ENCODE results near the gene AGMO.

The AGMO gene

DNA sequence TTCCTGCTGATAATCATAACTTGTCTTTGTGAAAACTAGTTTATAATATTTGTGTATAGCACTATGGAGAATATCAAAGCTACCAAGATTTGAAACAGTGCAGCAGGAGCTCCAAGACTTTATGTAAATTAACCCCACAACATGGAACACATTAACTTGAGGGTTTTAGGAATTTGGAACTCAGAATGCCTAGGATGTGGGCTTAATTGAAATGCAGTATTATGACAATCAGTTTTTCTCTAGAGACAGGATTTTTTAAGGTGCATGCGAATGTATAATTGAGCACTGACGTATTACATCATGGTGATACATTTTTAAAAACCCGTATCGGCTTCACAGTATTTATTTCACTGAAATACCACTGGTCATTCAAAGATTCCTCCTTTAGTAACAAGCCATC, 346.2 kb downstream of the AGMO start:
- no peak for DNase-seq (ENCODE audit: low spot score)

DNA sequence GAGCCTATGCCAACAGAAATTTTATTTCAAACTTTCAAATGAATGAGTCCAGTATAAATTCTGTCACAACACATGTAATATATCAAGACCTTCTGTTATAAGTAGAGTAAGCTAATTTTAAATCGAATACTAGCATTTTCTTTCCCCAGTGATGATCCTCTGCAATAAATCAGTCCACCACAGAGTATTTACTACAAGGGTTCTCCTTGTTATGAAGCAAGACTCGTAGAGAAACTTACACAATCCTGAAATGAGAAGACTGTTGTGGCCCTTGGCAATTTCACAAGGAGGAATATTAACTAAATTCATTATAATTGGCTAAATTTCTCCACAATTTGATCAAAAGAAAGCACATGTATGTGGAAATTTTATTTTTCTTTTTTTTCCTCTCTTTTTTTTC, 346.8 kb downstream of the AGMO start:
- no peak for DNase-seq (ENCODE audit: low spot score)

DNA sequence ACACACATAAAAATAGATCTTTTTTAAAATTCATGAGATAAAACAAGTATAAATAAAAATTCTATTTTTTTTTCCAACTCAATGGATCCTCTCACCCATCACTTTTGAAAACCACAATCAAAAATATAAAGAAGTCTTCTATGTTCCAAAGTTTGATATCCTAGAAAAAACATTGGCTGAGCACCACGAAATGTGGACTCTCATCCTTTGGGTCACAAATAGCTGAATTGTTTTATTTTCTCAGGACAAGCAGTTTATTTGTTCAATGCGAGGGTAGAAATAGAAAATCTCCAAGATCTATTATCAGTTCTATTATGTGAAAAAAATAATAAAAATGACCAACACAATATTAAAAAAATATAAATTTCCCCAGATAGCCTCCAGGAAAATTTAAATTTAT, 348.7 kb downstream of the AGMO start:
- no peak for DNase-seq (ENCODE audit: low spot score)

DNA sequence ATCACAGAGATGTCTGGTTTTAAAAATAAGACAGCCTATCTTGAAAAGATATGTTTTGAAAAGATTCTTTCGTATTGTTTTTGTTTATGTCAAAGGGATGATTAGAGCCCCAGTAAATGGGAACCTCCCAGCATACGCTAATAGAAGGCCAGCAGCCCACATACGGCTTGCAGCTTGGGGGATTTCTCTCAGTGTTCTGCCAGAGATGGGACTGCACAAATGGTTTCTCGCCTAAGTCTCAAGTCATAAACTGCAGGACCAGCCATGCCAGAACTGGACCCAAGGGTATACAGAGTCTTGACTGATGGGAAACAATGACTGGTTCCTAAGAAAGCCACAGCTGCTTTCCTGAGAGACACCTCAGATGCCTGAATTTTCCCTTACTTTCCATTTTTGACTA, 352.4 kb downstream of the AGMO start:
- DNase-seq (ENCODE audit: low spot score): no peak

DNA sequence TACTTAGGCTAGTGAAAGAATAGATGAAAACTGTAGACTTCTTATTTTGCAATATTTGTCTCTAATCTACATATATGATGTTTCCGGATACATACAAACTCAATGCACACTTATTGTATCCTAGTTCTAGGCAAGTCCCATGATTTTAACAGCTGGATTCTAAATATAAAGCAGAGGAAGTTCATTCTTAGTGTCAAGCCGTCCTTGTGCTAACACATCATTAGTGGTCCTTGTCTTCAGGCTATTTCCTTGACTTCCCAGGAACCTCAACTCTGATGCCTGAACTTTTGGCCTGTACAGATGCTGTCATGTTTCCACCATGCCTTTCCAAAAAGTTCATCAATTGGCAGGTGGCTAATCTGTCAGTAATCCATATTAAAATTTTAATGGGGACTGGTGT, 357.4 kb downstream of the AGMO start:
- DNase-seq (ENCODE audit: low spot score): no peak

DNA sequence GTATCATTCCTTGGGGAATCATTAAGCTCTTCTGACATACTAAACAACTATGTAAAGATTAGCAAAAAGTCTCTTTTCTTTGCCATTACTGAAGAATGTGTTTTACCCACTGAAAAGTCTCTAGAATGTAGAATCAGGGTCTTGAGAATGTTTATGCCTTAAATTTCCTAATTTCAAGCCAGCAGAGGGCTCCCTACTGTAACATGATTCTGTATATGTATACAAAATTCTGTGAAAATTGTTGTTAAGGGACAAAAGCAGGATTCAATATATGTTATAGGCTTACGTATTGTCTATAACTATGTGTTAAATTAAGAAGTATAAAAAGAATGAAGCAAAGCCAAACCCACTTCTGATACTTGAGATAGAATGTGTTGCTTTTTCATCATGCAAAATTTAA, 362.3 kb downstream of the AGMO start:
- no peak for DNase-seq (ENCODE audit: low spot score)

DNA sequence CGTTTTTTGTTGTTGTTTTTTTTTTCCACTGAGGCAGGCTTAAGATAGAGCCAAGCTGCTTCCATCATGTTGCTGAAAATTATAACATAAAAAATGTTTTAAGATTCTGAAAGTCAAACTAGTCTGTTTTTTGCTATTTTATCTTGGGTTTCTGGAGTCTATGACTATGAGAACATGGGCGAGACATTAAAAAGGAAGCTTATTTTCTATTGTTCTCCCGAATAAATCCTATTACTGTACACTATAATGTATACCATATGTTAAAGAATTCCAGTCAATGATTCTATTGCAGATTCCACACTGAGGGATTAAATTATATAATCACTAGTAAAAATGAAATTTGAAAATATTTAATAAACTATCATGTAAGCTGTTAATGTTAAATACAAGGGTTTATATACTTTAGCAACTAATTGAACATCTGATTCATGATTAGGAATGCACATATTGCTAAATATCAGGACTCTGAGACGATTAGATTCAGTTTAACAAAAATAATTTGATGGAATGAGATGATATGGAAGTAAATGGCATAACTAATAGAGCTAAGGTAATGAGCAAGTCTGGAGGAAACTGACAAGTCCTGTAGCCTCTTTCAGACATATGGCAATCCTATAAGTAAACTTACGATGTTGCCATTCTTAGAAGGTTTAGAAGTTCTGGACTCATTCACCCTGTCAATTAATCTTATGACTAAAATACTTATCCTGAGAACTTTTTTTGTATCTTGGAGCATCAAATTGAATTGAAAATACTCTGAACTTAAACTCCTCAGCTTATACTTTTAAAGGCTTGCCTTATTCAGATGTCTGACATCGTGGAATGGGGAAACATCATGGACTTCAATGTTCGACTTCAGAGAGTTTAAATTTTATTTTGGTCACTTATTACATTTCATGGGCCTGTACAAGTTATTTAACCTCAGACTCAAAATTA, 364.5 kb downstream of the AGMO start:
- DNase-seq (ENCODE audit: low spot score): no peak

DNA sequence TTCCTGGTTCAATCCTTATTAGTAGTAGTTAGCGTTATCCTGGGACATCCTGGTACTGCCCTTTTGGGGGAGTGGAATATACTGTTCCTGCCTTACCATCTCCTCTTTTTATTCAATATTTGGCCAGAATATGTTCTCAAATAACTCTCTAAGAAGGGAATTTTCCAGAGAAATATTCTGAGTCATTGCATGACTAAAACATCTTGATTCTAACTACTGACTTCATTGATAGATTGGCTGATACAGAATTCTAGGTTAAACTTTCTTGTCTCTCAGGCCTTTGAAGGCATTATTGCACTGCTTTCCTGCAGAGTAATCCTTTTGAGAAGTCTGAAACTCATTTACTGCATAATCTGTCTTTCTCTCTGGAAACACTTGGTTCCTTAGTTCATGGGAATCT, 383.8 kb downstream of the AGMO start:
- DNase-seq (ENCODE audit: low spot score): no peak

DNA sequence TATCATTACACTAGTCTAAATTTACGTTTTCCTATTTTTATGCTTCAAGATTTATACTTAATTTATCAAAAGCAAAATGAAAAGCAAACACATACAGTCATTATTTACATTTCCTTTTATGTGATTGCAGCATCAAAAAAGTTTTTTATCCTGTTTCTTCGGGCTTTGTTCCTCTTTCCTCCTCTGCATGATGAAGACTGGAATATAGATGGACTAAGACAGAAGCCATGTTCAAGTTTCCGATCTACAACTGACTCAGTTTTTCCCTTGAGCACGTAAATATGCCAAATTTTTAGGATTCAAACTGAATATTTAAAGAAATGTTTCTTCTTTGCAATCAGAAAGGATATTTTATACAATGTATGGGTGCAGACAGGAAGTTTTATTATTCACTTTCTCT, 385.7 kb downstream of the AGMO start:
- no peak for DNase-seq (ENCODE audit: low spot score)

DNA sequence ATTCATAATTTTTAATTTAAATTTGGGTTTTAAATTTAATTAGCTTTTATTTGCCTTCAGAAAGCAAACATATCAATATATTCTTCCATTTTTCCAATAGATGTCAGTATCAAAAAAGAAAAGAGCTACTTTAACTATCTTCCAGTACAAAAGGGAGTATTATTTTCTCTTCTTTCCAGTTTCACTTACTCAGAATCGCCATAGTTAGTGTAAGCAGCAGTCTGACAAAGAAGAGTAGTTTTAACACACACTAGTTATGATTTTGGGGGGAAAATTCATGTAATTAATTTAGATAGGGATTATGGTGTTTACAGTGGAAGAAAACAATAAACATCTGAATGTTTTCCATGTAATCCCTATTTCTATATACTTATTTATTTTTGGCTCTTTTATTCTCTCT, 386.7 kb downstream of the AGMO start:
- no peak for DNase-seq (ENCODE audit: low spot score)

DNA sequence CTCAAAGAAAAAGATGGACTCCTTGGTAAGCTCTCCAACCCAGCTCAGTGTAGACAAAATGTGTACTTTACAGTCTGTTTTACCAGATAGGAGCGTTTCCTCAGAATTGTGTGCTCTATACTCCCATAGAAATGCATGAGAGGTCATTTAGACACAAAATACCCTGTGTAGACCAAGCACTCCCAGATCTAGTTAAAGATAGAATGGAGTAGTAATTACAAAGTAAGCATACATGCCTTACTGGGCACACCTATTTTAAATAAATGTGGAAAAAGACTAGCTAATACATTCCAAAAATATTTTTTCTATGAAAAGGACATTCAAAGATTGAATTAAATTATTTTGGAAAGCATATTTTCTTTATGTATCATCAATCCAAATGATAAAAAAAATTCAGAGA, 387.3 kb downstream of the AGMO start:
- DNase-seq (ENCODE audit: low spot score): no peak

DNA sequence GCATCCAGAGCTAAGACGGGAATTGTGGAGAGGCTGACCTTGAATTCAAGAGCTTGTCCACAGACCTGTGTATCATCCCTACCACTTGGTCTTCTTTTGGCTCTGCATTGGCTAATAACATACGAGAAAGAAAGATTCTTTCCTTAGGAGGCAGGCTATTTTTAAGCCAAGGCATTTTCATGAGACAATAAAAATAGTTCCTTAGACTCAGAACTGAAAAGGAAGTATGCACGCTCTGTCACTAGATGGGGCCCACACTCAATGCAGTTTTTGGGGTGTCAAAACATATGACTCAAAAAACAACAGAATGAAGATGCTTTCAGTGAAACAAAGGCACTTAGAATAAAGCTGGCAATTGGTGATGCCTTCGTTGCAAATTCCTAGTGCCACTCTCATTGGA, 393.3 kb downstream of the AGMO start:
- no peak for DNase-seq (ENCODE audit: low spot score)

DNA sequence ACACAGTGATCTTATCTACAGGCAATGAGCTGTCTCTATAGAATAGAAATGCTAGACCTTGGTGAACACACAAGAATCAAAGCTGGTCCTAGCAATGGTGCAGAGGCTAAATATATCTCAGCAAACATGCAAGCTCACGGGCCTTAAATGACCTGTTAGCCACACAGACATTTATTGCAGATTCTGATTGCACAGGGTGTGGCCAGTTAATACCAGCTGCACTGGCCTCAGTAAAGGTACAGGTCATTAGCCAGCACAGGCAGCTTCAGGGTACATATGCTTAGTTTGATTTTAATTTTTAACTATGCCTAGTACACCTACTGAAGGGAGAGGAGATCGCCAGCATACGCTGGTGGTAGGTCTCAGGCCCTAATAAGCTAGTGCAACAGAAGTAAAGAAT, 393.9 kb downstream of the AGMO start:
- DNase-seq (ENCODE audit: low spot score): peak; percentile 18

DNA sequence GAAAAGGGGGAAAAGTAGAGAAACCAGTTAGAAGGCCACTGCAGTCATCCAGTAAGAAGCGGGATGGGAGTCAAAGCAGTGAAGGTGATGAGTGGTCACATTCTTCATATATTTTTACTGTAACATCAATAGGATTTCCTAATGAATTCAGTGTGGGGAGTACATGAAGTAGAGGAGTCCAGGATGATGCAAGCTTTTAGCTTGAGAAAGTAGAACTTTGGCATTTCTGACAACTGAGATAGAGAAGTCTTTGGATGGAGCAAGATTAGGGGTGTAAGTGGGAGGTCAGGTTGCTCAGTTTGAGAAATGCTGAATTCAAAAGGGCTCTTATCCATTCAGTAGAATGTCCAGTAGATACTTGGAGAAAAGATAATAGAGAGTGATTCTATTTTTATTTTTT, 395.2 kb downstream of the AGMO start:
- no peak for DNase-seq (ENCODE audit: low spot score)

DNA sequence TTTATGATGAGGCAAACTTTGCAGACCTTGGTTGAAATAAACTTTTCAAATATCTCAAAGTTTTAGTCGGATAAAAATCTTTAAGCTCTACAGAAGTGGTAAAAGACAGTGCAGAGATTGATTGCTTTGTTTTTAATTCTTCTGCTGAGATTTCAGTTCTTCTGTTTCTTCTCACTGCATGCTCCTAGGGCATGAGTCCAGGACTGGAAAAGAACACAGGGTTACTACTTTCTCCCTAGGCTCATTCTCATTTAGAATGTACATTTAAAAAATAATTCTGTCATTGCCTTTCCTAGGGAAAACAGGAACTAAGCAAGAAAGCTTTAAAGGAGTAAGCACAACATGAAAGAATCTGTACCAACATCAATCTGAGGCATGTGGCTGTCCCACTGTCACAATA, 402.6 kb downstream of the AGMO start:
- no peak for DNase-seq (ENCODE audit: low spot score)

DNA sequence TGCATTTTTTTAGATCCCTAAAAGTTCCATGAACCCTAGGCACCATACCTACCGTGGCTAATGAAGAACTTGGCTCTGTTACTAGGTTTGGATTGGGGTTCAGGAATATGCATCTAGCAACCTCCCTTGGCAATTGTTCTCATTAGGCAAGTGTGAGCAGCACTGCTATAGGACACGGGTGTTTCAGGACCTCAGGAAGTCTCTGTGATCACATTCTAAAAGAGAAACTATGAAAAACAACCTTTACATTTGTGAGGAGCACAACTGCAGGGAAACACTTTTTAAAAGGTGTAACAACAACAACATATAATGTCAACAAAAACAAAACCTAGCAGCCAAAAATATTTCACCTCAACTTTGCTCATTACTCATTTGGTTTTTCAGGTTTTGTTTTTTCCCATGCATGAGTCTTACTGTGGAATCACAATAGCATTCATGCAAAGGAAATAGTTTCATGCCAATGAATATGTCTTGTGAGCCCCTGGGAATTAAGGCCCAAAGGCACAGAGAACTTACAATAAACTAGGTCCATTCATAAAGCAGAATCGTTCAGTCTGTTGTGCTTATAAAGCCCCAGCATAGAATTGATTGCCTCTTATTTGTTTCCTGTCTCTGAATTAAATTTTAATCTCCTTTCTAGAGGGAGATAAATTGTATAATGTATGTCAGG, 403.5 kb downstream of the AGMO start:
- DNase-seq (ENCODE audit: low spot score): no peak
